HG02840 (cell line): Measurements from ENCODE around the gene CSPG4.
"Not testable (repeated sequence)": the region's sequence is repeated elsewhere in the genome, so short reads cannot be mapped to it uniquely, and the experiment has no call there.

ENCODE experiments used
- ATAC-seq: cut with Tn5 transposase; IDR thresholded peaks from one replicate; pipeline ENCODE4 v1.9.1; 2021; ENCODE audit warnings: mild to moderate bottlenecking, moderate library complexity, moderate number of reproducible peaks; ENCODE audit not compliant: unreplicated experiment, low FRiP score

Gene CSPG4

GRCh38 chr15:75725719-75726607 lies 13.3 kb upstream of the CSPG4 start:
- ATAC-seq, result no peak

- ATAC-seq, result no peak
These were observed 12.5 kb upstream of the CSPG4 start for GRCh38 chr15:75725006-75725718.

DNA sequence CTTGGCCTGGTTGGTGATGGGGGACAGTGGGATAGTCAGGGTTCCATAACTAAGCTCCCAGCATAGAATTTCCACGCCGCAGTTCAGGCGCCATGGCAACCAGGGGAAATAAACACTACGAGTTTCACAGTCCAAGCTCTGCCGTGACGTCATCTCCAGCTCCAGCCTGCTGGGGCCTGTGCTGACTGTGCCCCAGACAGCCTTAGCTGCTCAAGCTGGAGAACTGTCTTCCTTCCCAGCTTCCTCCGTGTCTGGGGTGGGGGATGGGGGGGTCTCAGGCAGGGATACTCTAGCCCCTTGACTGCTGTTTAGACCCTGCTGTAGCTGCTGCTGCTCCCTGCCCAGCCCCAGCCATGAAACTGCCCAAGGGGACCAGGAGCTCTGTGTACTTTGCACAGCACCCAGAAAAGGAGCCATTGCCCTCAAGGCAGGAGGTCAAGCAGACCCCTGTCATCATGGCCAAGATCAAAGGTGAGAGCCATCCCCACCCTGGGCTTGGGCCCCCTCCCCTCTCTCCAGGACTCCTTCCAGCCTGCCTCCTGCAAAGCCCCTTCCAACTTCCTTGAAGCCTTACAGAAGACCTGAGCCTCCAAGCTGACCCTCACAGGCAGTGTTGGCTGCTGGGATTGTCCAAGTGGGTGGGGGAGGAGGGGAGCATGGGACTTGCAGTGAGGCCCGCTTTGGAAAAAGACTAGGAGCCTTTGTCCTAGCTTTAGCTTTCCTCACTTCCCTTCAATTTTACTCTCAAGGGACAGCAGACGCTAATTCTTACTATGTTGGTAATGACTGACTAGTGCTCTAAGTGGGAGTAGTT lies 11.4 kb upstream of the CSPG4 start:
- ATAC-seq, result no peak

DNA sequence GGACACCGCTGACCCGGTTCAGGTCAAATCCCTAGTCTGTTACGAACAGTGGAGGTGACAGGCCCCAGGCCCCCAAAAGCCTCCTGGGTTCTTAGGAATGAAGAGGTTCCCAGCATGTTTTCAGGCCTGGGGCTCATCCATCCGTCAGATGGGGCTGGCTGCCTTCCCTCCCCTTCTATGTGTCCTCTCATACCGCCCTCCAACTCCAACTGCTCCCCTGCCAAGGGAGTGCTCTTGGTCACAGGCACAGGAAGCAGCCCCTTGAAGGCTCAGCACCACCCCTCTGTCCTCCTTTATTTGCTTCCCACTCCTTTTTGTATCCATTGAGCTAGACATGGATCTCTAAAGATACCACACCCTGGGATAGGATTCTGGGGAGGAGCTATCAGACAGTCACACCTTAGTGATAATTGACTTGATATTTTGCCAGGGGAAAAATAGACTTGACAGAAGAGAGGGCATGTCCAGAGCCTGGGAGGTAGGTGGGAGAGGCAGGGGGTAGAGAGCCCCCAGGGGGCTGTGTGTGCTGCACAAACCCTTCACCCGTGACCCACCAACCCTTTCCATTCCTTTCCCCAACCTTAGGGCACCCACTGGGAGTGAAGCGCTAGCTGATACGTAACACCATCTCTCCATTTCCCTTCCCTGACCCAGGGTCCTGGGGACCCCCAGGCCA lies 10.7 kb upstream of the CSPG4 start:
- ATAC-seq, result no peak

DNA sequence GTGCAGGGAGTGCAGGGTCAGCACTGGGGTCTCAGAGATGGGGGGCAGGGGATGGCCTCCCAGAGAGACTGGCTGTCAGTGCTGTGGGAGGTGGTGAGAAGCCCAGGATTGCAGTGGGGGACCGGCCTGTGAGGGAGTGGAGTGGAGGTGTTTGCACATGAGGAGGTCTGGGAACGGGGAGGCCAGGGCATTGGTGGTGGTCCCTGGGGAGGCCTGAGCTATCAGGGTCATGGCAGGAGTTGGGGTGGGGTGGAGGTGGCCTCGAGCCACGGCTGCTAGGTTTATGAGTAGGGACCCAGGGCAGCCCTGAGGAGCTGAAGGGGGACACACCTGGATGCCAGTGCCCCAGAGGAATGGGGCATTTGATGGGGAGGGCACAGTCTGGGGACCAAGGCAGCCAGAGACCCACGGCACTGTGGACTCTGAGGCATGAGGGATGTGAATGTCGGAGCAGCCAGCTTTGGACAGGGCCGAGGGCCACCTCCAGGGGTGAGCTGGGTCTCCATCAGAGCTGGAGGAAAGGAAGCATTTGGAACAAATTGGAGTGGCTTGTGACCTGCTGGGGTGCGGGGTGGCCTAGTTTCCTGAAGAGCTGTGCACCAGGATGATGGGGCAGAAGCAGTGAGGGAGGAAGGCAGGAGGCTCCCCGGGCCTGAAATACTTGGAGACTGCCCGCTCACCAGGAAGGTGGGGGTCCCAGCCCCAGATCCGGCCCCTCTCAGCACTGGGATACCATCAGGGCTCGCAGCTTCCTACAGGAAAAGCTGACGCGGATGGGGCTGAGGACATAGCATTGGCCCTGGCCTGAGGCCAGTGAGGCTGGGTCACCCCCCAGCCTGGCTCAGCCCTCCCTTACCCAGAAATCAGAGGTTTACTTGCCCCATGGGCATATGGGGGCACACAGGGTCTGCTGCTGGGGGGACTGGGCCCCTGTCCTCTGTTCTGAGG lies 9.5 kb upstream of the CSPG4 start:
- ATAC-seq, result no peak

DNA sequence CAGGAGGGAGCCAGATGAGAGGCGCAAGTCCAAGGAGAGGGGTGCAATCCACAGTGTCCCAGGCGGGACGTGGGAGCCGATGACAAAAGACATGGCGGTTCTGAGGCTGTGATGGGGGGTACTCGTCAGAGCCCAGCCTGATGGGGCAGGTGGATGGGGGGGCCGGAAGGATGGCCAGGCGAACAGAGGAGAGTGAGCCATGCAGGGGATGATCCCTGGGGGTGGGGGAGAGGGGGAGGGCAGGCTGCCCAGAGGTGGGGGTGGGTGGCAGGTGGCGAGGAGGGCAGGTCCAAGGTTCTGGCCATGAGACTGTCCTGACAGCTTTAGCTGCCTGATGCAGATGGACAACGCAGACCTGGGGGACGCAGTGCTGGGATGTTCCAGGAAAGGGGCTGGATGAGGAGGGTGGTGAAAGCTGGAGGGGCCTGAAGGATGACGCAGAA lies 8.9 kb upstream of the CSPG4 start:
- no peak for ATAC-seq

GRCh38 chr15:75720787-75721479 lies 8.3 kb upstream of the CSPG4 start:
- no peak for ATAC-seq

GRCh38 chr15:75720297-75720696 lies 7.6 kb upstream of the CSPG4 start:
- ATAC-seq, result no peak

DNA sequence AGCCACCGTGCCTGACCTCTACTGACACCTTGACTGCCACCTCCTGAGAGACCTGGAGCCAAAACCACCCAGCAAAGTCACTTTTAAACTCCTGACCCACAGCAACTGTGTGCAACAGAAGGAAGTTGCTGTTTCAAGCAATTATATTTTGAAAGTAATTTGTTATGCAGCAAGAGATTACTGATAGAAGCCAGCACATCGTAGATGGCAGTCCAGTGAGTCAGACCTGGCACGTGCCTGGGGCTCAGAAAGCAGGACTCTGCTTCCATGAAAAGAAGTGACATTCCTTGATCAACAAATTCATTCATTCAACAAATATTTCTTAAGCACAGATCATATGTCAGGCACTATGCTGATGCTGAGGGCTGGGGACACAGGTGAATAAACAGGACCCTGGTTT lies 5.7 kb upstream of the CSPG4 start:
- no peak for ATAC-seq

DNA sequence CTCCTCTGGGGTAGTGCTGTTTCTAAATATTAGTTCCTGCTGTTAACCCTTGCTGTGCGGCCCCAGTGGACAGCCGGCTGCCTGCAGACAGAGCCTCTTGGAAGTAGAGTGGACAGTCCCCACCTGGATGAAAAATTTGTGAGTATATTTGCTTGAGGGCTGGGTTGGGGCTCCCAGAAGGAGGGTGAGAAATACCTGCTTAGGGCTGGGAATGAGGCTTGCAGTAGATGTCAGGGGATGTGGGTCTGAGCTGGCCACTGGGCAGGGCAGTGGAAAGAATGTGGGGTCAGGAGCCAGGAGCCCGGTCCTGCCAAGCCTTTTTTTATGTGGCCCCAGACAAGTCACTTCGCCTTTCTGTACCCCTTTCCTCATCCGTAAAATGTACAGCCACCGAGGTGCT lies 4.4 kb upstream of the CSPG4 start:
- not testable (repeated sequence) for ATAC-seq

DNA sequence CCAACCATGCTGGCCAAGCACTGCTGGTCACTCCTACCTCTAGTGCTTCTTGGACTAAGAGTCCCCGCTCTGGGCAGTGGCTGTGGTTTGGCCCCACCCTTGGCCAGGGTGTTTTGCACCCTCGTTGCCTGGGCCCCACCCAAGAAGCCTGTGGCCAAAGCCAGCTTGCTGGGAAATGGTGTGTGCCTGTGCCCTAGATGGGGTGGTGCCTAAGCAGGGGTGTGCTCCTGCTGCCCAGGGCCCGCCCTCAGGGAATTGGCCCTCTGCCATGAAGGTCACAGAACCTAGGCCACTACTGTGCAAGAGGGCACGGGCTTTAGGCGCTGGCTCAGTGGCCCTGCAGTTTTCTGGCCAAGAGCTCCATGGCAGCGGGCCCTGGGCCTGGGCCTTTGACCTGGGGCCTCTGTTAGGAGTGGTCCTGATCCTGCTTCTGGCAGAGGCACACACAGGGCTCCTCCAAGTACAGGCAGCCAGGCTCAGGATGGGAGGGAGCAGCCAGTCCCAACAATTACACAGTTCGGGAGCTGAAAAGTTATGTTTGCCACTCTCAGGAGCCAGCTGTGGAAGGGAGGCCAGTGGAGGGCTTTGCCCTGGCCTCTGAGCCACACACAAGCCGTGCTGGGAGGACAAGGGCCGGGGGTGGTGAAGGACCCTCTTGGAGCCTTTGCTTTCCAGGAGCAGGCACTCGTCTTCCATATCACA lies 3.8 kb upstream of the CSPG4 start:
- not testable (repeated sequence) for ATAC-seq

DNA sequence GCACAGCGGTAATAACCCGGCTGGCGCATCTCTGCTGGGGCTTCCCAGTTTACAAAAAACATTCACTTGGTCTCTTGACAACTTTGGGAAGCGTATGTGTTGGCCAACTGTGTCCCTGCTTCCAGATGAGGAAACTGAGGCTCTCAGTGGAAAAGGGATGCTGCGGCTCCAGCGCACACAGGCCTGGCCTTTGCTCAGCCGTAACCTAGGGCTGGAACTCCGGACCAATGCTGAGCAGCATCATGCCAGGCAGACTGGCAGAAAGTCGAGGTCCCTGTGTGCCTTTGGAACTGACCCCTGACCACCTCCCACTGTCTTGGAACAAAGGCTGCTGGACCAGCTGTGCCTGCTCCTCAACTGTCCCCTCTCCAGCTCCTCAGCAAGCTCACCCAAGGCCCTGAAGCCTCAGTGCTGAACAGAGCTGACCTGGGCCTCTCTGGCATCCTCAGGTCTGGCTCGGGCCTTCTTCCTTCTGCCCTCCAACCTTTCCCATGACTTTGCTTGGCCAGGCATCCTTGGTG lies 2.7 kb upstream of the CSPG4 start:
- not testable (repeated sequence) for ATAC-seq

- no peak for ATAC-seq
These were observed 1.5 kb upstream of the CSPG4 start for GRCh38 chr15:75714195-75714594.

DNA sequence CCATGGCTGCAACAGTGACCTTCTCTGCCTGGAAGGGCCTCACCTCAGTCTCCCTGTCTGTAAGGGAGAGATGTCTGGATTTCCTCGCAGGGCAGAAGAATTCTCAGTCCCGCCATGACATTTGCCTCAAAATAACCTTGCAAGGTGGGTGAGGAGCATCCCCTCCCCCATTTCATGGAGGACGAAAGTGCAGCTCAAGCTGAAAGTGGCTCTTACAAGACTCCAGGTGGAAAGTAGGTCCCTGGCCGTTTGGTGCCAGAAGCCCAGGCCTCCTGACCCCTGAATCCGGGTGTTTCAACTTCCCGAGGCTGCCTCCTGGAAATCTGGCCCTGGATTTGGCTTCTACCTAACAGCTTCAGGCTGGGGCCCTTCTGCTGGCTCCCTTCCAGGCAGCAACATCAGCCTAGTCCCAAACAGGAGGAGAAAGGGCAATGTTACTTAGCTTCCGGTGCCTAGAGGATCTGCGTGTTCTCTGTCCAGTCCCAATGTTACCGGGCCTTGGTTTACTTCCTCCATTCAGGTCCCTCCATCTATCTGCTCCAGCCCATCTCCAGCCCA lies 769 bp upstream of the CSPG4 start:
- no peak for ATAC-seq

GRCh38 chr15:75711495-75711894 lies 1.2 kb downstream of the CSPG4 start:
- ATAC-seq, result not testable (repeated sequence)

DNA sequence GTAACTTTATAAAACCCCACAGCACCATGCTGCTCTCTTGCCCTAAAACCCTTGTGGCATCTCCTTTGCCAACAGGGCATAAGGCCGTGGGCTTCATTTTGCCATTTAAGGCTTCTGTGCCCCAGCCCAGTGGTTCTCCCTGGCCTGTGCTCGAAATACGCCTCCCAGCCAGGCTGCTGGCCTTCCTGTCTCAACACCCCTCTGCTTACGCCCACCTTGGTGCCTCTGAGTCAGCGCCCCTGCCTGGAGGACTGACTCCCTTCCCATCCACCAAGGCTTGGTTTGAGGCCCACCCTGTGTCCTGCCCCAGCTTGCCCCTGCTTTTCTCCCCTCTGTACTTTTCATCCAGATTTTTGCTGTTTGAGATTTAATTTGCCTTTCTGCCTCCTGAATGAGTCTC lies 1.8 kb downstream of the CSPG4 start:
- ATAC-seq, result not testable (repeated sequence)

DNA sequence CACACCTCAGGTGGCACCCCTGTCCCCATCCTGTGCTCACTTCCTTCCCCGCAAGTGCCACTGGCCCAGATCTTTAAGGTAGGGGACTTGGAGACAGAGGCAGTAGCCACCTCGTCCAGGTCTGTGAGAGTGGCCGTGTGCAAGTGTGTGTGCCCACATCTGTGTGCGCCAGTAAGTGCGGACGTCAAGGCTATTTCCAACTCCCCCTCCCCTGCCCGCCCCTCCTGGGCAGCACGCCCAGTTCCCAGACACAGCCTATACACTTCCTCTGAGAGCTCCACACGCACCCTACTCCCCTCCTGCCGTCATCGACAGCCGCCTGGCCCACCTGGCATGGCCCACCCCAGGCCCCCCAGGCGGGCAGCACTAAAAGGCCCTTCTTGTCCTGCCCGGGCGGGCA lies 3.2 kb downstream of the CSPG4 start:
- ATAC-seq, result not testable (repeated sequence)

DNA sequence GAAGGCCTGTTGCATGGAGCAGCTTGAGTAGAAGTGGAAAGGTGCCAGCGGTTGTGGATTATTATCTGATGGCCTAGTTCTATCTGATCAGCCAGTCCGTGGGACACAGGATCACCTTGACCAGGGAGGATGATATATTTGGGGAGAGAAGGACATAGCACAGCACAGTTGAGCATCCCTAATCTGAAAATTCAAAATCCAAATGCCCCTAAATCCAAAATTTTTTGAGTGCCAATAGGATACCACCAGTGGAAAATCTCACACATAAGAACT lies 6.0 kb downstream of the CSPG4 start:
- ATAC-seq, result no peak
